ENCODE data around the gene RPL26. TPM values are rescaled to one million over a fixed set of nuclear protein-coding genes. Genes with fewer than 3 reads are reported as not detected.

RPL26 gene
- 3,442 to 4,694 TPM (median 3,587 TPM) in 5 replicates for total RNA-seq (2022; extraction: Qiagen RNA extraction)

DNA sequence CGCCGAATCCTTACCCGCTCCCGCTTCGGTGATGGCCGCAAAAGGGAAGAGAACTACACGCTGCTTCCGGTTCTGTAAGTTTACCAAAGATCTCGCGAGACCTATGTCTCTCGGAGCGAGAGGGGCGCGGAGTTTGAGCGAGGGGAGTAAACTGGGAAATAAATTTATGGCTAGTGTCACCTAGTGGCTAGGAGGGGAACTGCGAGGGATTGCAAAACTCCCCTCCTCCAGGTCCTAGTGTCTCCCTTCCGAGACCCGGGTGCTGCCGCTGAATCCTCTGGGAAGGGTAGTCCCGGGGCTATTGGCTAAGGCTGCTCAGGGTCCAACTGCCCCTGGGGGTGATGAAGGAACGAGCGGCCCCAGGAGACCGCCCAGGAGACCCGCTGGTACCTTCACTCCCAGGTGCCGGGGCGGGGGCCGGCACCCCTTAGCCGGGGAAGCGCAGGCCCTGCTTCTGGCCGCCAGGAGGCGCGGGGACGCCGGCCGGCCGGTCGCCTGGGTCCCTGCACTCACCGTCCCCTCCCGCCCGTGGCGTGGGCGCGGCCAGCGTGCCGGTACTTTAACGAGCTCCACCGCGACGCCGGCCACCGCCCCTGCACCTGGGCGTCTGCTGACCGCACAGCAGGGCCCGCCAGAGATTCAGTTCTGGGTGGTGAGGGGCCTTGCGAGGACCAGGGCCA is at the start of gene RPL26:
Gene RPL26, minus strand, starts transcription at position 51 of the 680 bp plus-strand sequence. CDS start 883 bp downstream, outside the sequence.

DNA sequence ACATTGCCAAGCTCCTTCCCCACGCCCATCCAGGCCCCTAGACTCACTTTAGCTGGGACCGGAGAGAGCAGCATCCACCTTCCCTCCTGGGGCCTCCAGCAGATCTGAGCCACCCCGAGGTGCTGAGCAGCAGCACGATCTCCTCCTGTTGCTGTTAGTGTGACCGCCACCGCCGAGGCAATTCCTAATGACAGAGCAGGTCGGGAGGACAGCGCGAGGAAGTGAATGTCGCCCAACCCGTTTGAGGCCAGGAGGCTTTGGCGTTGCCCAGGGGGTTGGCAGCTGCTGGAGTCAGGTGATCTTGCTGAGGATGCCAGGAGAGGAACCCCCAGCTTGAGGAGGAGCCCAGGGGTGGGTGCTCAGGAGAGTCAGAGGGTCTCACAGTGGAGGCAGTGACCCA is 14.6 kb upstream of the RPL26 start, which contains the start of gene RNF222:
Gene RNF222, minus strand, starts transcription at position 192 of the 400 bp plus-strand sequence. CDS start 4,366 bp downstream, outside the sequence.

DNA sequence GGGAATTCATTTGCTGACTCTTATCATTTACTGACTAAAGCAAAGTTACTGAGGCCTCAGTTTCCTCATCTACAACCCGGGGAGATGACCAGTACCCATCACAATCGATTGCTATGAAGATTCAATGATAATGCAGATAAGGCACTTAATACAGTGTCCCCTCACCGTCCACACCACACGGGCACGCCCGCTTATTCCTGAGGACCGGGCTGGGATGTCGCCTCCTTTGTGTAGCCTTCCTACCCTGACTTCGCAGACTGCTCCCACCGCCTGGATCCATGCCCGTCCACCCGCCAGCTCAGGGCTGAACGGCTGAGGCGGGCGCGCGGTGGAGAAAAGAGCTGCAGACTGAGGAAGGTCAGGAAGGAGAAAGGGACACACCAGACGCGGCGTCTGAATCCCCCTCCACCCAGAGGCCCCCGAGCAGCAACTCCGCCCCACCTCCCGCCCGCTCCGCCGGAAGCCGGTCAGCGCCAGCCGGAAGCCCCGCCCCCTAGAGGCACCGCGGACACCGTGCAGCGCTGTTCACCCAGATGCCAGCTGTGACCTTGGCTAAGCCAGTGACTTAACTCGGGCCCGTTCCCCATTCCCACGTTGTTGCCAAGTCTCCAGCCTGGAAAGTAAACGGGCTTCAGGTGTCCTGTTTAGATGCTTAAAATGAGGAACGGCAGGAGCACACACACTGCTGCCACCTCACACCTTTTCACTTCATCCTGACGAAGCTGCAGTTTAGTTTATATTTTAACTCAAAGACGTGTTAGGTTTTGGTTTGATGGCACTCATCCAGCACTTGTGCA is 6.5 kb downstream of the RPL26 start, which contains the start of gene KRABD2:
Gene KRABD2, minus strand, starts transcription at position 434 of the 797 bp plus-strand sequence.

DNA sequence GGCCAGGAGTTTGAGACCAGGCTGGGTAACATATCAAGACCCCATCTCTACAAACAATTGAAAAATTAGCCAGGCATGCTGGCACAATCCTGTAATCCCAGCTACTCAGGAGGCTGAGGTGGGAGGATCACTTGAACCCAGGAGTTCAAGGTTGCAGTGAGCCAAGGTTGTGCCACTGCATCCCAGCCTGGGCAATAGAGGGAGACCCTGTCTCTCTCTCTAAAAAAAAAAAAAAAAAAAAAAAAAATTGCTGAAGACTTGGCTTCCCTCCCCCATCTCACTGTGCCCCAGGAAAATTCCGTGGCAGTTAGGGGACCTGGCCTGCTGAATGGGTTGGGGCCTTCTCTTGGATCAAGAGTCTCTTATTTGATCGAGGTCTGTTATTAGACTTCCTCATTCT is 43.5 kb downstream of the RPL26 start, which contains the start of gene ODF4:
Gene ODF4, plus strand, starts transcription at position 301 of the 400 bp plus-strand sequence. CDS start 212 bp downstream, outside the sequence.

Other genes starting within 250 kb of the RPL26 start
- 42.6 to 58.0 TPM (median 56.0 TPM) in 5 replicates for gene PER1, start 230.8 kb downstream of the RPL26 start, total RNA-seq (2022; extraction: Qiagen RNA extraction)
- gene VAMP2, start 220.2 kb downstream of the RPL26 start, total RNA-seq (2022; extraction: Qiagen RNA extraction), result 23.6 to 32.3 TPM (median 29.5 TPM) in 5 replicates
- 18.5 to 21.4 TPM (median 19.6 TPM) in 5 replicates for gene TMEM107, start 206.8 kb downstream of the RPL26 start, total RNA-seq (2022; extraction: Qiagen RNA extraction)
- 6.1 to 8.1 TPM (median 7.6 TPM) in 5 replicates for gene BORCS6, start 193.0 kb downstream of the RPL26 start, total RNA-seq (2022; extraction: Qiagen RNA extraction)
- 134 to 149 TPM (median 142 TPM) in 5 replicates for gene AURKB, start 172.6 kb downstream of the RPL26 start, total RNA-seq (2022; extraction: Qiagen RNA extraction)
- 8.5 to 18.3 TPM (median 15.1 TPM) in 5 replicates for gene CTC1, start 135.1 kb downstream of the RPL26 start, total RNA-seq (2022; extraction: Qiagen RNA extraction)
- gene PFAS, start 133.9 kb downstream of the RPL26 start, total RNA-seq (2022; extraction: Qiagen RNA extraction), result 30.9 to 53.2 TPM (median 52.5 TPM) in 5 replicates
- gene RANGRF, start 94.5 kb downstream of the RPL26 start, total RNA-seq (2022; extraction: Qiagen RNA extraction), result 36.2 to 45.0 TPM (median 43.4 TPM) in 5 replicates
- 5.1 to 8.2 TPM (median 7.5 TPM) in 5 replicates for gene SLC25A35, start 87.8 kb downstream of the RPL26 start, total RNA-seq (2022; extraction: Qiagen RNA extraction)
- gene ARHGEF15, start 73.0 kb downstream of the RPL26 start, total RNA-seq (2022; extraction: Qiagen RNA extraction), result not detected in 5 replicates
- gene ODF4, start 43.4 kb downstream of the RPL26 start, total RNA-seq (2022; extraction: Qiagen RNA extraction), result not detected in 5 replicates
- gene RNF222, start 14.6 kb upstream of the RPL26 start, total RNA-seq (2022; extraction: Qiagen RNA extraction), result not detected in 5 replicates
- gene NDEL1, start 52.7 kb upstream of the RPL26 start, total RNA-seq (2022; extraction: Qiagen RNA extraction), result 64.5 to 74.7 TPM (median 68.3 TPM) in 5 replicates
- gene MYH10, start 247.5 kb upstream of the RPL26 start, total RNA-seq (2022; extraction: Qiagen RNA extraction), result 16.4 to 25.5 TPM (median 24.5 TPM) in 5 replicates